Amygdala (tissue), 56 donors: ENCODE results near the gene CLEC1B.
A peak's percentile ranks its signal among the peaks of the same experiment; 100 is the strongest.
"Not testable (repeated sequence)": the region's sequence is repeated elsewhere in the genome, so short reads cannot be mapped to it uniquely, and the experiment has no call there.

Experiments
- DNase-seq, 56 donors: peaks; one replicate each; lab custom pipeline; 2025; lab: John Stamatoyannopoulos, UW

CLEC1B gene

GRCh38 chr12:9975614-9976013, 23.3 kb downstream of the CLEC1B start:
- no peak for DNase-seq

GRCh38 chr12:9974731-9975130, 24.2 kb downstream of the CLEC1B start:
- not testable (repeated sequence) for DNase-seq

DNA sequence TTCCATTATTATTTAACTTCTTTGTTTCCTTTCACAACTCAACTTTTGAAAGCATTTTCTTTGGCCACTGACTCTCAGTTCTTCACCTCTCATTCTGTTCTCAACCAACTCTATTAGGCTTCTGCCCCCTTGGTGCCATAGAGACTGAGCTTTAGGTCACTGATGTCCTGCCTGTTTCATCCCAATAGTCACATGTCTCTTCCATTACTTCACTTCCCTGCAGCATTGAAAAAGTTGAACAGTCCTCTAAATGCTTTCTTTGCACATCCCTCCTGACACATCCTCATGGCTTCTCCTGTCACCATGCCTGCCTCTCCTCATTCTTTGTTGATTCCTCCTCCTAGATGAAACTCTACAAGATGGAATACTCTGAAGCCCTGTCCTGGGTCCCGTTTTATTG, 25.0 kb downstream of the CLEC1B start:
- DNase-seq = no peak

DNA sequence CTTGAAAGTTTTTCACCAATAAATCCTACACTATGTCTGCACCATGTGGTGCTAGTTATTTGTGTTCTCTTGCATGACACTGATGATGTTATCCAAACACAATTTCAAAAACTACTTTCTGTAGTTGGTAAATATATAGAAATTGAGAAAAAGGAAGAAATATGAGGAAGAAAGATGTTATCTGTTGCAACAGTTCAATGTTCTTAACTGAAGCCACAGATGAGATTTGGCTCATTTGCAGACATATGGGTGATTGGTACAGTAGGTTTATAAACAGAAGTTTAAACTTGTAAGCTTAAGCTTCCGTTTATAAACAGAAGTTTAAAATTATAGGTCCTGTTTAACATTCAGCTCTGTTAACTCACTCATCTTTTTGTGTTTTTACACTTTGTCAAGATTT, 27.7 kb downstream of the CLEC1B start, which contains the start of gene CLEC12A:
Gene CLEC12A (plus strand): TSS at position 229 of the 400 bp plus-strand sequence. CDS start 188 bp downstream, outside the sequence.
- no peak for DNase-seq

GRCh38 chr12:9969673-9970072, 29.2 kb downstream of the CLEC1B start:
- DNase-seq = no peak

GRCh38 chr12:9961901-9962300, 37.0 kb downstream of the CLEC1B start:
- DNase-seq = no peak

- DNase-seq = no peak
These were observed 37.8 kb downstream of the CLEC1B start for GRCh38 chr12:9961106-9961505.

GRCh38 chr12:9960590-9960989, 38.3 kb downstream of the CLEC1B start:
- DNase-seq = no peak

DNA sequence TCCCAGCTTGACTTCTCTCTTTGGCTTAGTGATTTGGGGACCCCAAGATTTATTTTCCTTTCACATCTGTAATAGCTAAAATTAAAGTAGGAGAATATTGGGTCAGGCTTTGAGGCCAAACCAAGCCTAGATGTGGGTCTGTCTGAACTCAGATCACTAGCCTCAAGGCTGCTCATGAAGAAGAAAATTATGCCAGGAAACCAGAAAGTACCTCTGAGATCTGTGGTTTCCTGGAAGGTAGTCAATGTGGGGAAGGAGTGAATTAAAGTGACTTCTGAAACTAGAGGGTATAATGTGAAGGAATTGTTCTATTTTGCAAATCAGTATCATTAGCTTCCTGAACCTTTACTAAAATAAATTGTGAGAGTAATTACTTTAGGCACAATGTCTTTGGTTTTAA, 41.1 kb downstream of the CLEC1B start:
- DNase-seq = no peak

GRCh38 chr12:9952954-9953729, 45.8 kb downstream of the CLEC1B start:
- not testable (repeated sequence) for DNase-seq

DNA sequence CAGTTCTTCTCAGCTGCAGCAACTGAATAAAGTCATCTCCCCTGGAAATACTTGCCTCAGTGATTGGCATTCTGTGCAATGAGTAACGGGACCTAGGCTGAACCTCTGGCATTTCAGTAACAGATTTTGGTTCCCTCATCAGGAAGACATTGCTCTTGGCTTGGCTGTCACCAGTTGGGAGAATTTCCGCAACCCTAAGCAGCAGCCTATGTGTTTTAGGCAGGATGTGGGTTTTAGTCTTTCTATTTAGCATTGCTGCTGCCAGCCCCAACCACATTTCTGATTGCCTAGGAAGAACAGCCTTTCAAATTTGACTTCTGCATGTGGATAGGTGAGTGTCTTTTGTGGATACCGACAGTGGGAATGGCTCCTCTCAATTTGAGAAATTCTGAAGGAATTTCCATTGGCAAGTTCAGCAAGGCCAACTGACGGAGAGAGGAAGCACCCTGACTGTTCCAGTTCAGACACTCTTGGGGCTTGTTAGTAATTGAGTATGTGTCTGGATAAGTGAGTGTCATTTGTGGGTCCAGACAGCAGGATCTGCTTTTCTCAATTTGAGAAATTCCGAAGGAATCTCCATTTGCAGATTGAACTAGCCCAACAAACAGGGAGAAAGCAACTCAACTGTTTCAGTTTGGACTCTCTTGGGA, 47.8 kb downstream of the CLEC1B start:
- DNase-seq = no peak

DNA sequence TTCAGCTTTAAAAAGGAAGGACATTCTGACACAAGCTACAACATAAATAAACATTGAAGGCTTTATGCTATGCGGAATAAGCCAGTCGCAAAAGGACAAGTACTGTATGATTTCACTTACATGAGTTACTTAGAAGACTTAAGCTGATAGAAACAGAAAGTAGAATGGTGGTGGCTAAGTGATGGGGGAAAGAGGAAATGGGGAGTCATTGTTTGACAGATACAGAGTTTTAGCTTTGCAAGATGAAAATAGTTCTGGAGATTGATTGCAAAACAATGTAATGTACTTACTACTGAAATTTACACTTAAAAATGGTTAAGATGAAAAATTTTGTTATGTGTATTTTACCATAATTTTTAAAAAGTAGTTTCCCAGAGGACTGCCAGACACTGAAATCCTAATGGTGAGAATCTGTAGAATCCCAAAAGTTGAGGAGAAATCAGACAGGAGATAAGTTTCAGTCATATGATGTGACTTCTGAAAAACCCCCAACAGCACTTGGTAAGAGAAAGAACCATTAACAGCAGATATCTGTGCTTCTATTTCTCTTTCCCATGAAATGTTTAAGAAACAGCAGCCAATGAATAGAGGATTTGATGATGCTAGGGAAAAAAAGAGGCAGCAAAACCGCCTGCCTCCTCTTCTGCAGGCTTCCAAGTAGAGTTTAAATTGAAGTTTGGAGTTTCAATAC, 50.2 kb downstream of the CLEC1B start:
- DNase-seq = no peak

GRCh38 chr12:9947674-9948073, 51.2 kb downstream of the CLEC1B start:
- DNase-seq = no peak

GRCh38 chr12:9944391-9944790, 54.5 kb downstream of the CLEC1B start:
- DNase-seq = no peak

DNA sequence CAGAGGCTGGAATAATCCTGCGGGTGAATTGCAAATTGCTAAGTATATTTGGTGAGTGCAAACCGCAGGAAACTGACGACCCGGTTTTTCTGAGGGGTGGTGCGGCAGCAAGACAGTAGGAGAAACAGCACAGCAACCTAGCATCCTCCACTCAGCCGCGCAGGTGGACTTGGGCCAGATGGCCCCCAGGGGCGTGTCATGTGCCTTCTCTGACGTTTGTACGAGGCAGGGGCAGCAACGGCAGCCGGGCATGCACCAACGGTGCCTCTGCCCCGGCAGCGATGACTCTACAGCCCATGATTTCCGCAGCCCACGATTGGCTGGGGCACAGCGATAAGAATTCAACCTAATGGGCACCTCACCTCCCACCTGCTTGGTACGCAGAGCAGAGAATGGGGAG, 55.7 kb downstream of the CLEC1B start:
- DNase-seq = peak in 16 of 56 donors; percentile 2 to 58 (median 22)
